GM18505 (cell line): ENCODE measurements around the gene TUSC1.
A peak's percentile ranks its signal among the peaks of the same experiment; 100 is the strongest.
"Not testable (repeated sequence)": the region's sequence is repeated elsewhere in the genome, so short reads cannot be mapped to it uniquely, and the experiment has no call there.

Source experiments
- ATAC-seq: cut with Tn5 transposase; IDR thresholded peaks from one replicate; pipeline ENCODE4 v1.9.1; 2021; ENCODE audit not compliant: unreplicated experiment
- POLR2A ChIP-seq: IDR thresholded peaks from 4 replicates; pipeline ENCODE4 v1.6.1; 2011; ENCODE audit warnings: borderline replicate concordance; ENCODE audit not compliant: insufficient read depth, insufficient read length; ENCODE audit errors: extremely low read depth

TUSC1 gene

DNA sequence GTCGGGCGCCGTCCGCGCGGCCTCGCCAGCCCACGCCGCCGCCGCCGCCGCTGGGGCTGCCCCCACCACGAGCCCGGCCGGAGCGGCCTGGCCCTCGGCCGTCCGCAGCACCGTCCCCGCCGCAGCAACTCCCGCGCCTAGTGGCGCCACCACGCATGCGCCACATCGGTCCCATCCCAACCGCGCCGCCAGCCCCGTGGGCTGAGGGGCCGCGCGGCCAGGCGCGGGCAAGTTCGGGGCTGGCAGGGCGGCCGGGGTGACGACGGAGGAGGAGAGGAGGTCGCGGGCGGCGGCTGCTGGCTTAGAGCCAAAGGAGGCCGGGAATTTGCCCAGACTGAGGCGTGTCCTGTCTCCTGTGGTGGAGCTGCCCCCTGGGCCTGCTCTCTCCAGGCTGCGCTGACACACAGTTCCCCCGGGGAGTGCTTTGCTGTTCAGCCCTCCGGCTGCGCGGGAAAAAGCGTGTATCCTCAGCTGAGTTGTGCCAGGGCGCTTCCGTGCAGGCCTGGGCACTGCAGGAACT is at the start of gene TUSC1:
TSS of gene TUSC1 (minus strand) at position 298 of the 520 bp plus-strand sequence. CDS start at position 166, 132 bp downstream.
- no peak for TF ChIP-seq POLR2A
- peak; percentile 75 for ATAC-seq

DNA sequence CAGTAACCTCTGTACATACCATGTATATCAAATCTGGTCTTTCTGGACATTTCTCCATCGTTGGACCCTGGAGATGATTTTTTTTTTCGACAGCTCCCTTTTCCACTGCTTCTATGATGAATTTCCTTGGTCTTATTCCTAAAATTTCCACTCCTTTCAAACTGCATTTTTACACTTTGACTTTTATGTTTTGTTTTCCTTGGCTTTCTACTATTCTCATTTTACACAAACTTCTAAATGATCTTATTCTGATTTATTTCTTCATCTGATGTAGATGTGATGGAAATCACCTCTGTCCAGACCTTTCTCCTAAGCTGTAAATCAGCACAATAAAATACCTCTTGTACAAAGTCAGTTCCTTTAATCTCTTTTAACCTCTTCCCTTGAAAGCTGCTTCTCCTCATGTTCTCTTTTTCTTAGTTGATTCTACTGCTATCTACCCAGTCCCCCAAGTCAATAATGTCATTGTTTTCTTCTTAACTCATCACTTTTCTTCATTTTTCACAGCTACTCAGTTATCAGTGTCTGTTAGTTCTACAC is 48.7 kb upstream of the TUSC1 start:
- no peak for TF ChIP-seq POLR2A

DNA sequence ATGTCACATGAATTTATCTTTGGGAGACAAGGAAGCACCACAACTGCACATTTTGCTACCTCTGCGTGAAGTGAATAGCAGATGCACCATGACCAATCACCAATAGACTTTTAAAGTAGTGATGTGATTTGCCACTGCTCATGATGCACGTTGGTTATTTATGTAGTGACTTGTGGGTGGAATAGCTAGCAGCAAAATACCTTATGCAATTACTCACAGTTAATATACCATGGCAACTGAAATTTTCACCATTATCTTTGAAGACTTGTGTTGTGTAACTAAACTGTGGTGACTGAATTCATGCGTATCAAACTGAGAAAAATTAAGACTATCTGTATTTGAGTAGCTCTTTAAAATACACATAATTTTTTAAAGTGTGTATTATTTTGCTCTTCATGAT is 46.2 kb upstream of the TUSC1 start:
- ATAC-seq = no peak
- TF ChIP-seq POLR2A = no peak

More for the DNA sequence above, 48.7 kb upstream of the TUSC1 start:
- ATAC-seq = no peak

DNA sequence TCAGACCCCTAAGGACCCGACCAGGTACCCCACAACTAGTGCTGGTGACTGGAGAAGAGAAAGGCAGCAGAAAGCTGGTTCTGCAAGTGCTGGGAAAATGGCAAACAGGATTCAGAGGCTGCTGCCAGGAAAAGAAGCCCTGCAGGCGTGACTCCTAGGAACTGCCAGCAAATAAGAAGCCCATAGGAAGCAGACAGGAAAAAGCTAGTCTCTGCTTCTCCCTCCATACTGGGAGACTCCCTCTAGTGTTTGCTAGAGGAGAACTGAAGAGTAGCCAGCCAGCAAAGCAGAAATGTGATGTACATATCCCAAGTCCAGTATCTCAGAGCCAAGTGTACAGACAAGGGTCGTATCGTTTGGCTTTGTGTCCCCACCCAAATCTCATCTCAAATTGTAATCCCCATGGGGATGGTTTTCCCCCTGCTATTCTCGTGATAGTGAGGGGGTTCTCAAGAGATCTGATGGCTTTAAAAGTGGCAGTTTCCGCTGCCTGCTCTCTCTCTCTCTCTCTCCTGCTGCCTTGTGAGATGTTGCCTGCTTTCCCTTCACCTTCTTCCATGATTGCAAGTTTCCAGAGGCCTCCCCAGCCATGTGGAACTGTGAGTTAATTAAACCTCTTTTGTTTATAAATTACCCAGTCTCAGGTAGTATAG is 38.1 kb upstream of the TUSC1 start:
- ATAC-seq = no peak

GRCh38 chr9:25709941-25710340 is 31.7 kb upstream of the TUSC1 start:
- TF ChIP-seq POLR2A = no peak
- no peak for ATAC-seq

More for the DNA sequence above, 38.1 kb upstream of the TUSC1 start:
- no peak for TF ChIP-seq POLR2A

DNA sequence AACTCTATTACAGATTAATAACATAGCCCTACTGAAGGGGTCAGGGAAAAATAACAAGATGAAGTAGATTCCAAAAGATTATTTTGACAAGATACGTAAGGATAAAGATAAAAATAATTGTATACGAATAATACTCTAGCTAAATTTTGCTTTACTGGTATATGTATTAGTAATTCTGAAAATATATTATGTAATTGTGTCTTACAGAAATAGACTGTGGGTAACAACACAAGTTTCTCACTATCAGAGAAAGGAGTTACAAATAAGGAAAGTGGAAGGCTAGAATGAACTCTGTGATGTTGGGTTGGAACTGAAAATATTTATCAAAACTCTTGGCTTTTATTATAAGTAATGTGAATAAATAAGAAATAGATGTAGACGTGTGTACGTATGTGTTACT is 26.6 kb upstream of the TUSC1 start:
- ATAC-seq = no peak
- no peak for TF ChIP-seq POLR2A

- no peak for TF ChIP-seq POLR2A
- ATAC-seq = no peak
These were observed 25.6 kb upstream of the TUSC1 start for GRCh38 chr9:25703701-25704357.

- TF ChIP-seq POLR2A = no peak
- no peak for ATAC-seq
These were observed 24.3 kb upstream of the TUSC1 start for GRCh38 chr9:25702536-25702935.

DNA sequence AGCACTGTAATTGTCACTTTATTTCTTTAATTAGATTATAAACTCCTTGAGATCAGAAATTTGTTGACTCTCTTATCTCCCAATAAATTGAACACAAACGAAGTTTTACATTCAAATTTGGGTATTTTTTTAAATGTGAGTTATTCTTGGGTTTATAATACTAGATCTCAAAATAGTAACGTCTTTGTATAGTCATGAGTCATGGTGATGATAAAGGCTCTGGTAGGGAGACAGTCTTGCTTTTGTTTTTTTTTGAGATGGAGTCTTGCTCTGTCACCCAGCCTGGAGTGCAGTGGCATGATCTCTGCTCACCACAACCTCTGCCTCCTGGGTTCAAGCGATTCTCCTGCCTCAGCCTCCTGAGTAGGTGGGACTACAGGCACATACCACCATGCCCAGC is 22.7 kb upstream of the TUSC1 start:
- ATAC-seq = not testable (repeated sequence)

GRCh38 chr9:25700430-25700829 is 22.2 kb upstream of the TUSC1 start:
- no peak for TF ChIP-seq POLR2A
- no peak for ATAC-seq

GRCh38 chr9:25691786-25692185 is 13.5 kb upstream of the TUSC1 start:
- TF ChIP-seq POLR2A = no peak
- no peak for ATAC-seq

DNA sequence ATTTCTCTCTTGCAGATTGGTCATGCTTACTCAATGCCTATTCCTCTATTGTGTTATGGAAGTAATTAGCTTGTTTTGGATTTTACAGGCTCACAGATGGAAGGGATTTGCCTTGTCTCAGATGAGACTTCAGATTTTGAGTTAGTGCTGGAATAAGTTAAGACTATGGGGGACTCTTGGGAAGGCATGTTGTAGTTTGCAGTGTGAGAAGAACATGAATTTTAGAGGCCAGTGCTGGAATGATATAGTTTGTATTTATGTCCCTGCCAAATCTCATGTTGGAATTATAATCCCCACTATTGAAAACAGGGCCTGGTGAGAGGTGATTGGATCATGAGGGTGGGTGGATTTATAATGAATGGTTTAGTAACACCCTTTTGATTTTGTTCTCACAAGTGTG is 6.1 kb upstream of the TUSC1 start:
- ATAC-seq = no peak
- no peak for TF ChIP-seq POLR2A

GRCh38 chr9:25681266-25681665 is 3.0 kb upstream of the TUSC1 start:
- no peak for ATAC-seq
- no peak for TF ChIP-seq POLR2A

DNA sequence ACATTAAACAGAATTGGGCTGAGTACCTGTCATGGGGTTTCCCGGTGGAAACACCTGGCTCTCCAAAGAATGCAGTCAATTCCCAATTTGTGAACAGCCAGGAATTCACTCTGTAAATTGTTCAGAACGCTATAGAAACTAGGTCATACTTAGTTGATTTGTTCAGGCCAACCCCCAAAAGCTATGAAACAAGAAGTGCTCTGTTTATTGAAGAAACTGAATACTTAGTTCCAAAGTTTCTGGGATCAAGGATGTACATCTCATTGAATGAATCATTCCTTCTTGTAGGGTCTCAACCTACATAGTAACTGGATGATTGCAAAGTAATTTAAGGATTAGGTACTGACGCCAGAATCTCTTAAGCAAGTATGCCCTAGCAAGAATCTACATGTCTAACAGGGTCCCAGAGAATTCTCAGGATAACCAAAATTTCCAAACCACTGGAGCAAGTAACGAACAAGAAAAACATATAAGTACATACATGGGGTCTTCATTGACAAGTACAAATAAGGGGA is 659 bp upstream of the TUSC1 start:
- TF ChIP-seq POLR2A = no peak
- no peak for ATAC-seq
